Adrenal gland (tissue), 12 donors: ENCODE measurements around the gene RNU6-1. TPM values are rescaled to one million over a fixed set of nuclear protein-coding genes. Genes with fewer than 3 reads are reported as not detected.

Experiments used
- DNase-seq, 7 donors: peaks; one replicate each; pipeline ENCODE4 v3.0.0-alpha.2; 2019 to 2020
- H3K27ac ChIP-seq, 5 donors: fragments of 200-600 bp; sonication (generic) in 4 of 5; 1 replicate in 3 of 5; 2 replicates in 2 of 5; pipeline versions ENCODE4 v1.5.1 to v1.8.0; 2016 to 2020; ENCODE audit warnings: mild to moderate bottlenecking in 1 of 5
- H3K27me3 ChIP-seq: fragments of 200-600 bp; 2 replicates; pipeline ENCODE4 v1.8.0; 2021
- H3K36me3 ChIP-seq, 2 donors: fragments of 200-600 bp; replicated peaks in 1 of 2; 1 replicate in 1 of 2; 2 replicates in 1 of 2; pipeline versions ENCODE4 v1.5.1 to v1.8.0; 2018 to 2022
- H3K4me1 ChIP-seq, 2 donors: fragments of 200-600 bp; replicated peaks in 1 of 2; 1 replicate in 1 of 2; 2 replicates in 1 of 2; pipeline versions ENCODE4 v1.5.1 to v1.8.0; 2018 to 2021
- H3K4me3 ChIP-seq, 4 donors: fragments of 200-600 bp; sonication (generic) in 3 of 4; one replicate each; pipeline ENCODE4 v1.5.1; 2016 to 2018
- H3K9me3 ChIP-seq, 3 donors: fragments of 200-600 bp; sonication (generic) in 1 of 3; replicated peaks in 1 of 3; 1 replicate in 2 of 3; 2 replicates in 1 of 3; pipeline versions ENCODE4 v1.5.1 to v1.8.0; 2016 to 2021
- POLR2A ChIP-seq, 2 donors: fragments of 450-650 bp; IDR thresholded peaks; one replicate each; pipeline ENCODE4 v1.6.1; 2017; ENCODE audit warnings: antibody characterized with exemption in 2 of 2, mild to moderate bottlenecking in 2 of 2, moderate library complexity in 1 of 2
- WGBS, 4 donors: extraction: QIAGEN DNeasy Blood & Tissue Kit in 2 of 4; methylation state at CpG; one replicate each; pipeline versions ENCODE4 v1.1.5 to v1.1.7; 2013 to 2017; 5-methylcytosine and 5-hydroxymethylcytosine counted together
- intact Hi-C, 2 donors: fragments of 100-400 bp; cut with DNase I; formaldehyde crosslinking; loops; one replicate each; pipeline versions ENCODE4 v1.14.1 to v1.15.0; 2022 to 2023
- polyA plus RNA-seq, 3 donors: library from polyadenylated mRNA; stranded (reverse); fragments of 200-250 nt in 2 of 3; fragments of 350-450 nt in 1 of 3; fragmentation: Illumina TruSeq in 1 of 3; extraction: RNeasy Lipid Tissue Mini Kit (QIAGEN cat#74804) in 1 of 3; gene quantifications; one replicate each; pipeline ENCODE4 v1.2.3, GENCODE V29; 2013 to 2014
- total RNA-seq, 9 donors: library from RNA; depleted of rRNA in 4 of 9; stranded (reverse); fragments of >200 nt in 4 of 9; fragments of 120-200 nt in 1 of 9; fragmentation: NEBNext Ultra II Directional in 1 of 9; extraction: Animal tissue kit (Norgen Biotek cat#: 25700) in 1 of 9; gene quantifications; one replicate each; pipeline versions ENCODE4 v1.1.0 to v1.2.4, GENCODE V29; 2013 to 2023
- TF ChIP-seq, protein P1 (sequence below), 6 experiments: fragments of 450-650 bp in 4 of 6; fragments of 200-600 bp in 2 of 6; sonication (generic) in 1 of 6; IDR thresholded peaks; 1 replicate in 5 of 6; 2 replicates in 1 of 6; pipeline versions ENCODE4 v1.5.1 to v1.8.0; 2016 to 2021; ENCODE audit warnings: antibody characterized with exemption in 6 of 6, mild to moderate bottlenecking in 2 of 6, moderate library complexity in 1 of 6
- donor health status: healthy with polysubstance abuse.
- donor health status: Bipolar disorder and iron deficiency.
- donor health status: DM: yes; HTN: yes; CAD: no.
- donor health status: DM: no; HTN: no; CAD: no.
- donor health status: DM: no; HTN: no; CAD: no.
- donor health status: DM: yes; HTN: yes; CAD: no.

Gene RNU6-1
- total and polyA plus RNA-seq, 12 donors = not detected

DNA sequence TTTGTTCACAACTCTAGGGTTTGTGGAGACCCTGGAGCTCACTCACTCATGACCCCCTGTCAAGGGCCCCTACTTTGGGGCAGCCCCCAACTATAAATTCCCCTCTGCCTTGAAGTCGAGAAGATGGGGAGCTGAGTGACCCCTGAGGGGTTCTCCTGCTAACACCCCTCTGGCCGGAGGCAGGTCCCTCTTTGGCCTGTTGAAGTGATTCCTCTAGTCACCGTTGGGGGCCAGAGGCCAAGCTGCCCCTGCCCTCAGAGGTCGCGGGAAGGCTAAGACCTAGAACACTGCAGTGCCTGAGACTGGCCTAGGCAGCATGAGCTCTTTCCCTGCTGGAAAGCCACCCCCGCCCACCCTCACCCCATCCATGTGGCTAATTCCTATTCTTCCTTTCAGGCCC, 30.0 kb downstream of the RNU6-1 start:
- no peaks in the 10 kb centered on the region for H3K27me3 ChIP-seq
- no peaks in the 10 kb centered on the region for H3K9me3 ChIP-seq
- no peak for DNase-seq
- no peak for TF ChIP-seq POLR2A (IDR thresholded peaks at IDR 0.05)
- TF ChIP-seq, protein P1, sequence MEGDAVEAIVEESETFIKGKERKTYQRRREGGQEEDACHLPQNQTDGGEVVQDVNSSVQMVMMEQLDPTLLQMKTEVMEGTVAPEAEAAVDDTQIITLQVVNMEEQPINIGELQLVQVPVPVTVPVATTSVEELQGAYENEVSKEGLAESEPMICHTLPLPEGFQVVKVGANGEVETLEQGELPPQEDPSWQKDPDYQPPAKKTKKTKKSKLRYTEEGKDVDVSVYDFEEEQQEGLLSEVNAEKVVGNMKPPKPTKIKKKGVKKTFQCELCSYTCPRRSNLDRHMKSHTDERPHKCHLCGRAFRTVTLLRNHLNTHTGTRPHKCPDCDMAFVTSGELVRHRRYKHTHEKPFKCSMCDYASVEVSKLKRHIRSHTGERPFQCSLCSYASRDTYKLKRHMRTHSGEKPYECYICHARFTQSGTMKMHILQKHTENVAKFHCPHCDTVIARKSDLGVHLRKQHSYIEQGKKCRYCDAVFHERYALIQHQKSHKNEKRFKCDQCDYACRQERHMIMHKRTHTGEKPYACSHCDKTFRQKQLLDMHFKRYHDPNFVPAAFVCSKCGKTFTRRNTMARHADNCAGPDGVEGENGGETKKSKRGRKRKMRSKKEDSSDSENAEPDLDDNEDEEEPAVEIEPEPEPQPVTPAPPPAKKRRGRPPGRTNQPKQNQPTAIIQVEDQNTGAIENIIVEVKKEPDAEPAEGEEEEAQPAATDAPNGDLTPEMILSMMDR (IDR thresholded peaks at IDR 0.05) = no peak
- no peak overlapping the region for H3K4me3 ChIP-seq
- no peaks in the 10 kb centered on the region for H3K4me1 ChIP-seq
- 82 to 88% (median 86%) methylated on average over 6 of the region's 6 CpGs for WGBS, 4 donors
- H3K27ac ChIP-seq = no peak overlapping the region
- intact Hi-C loops = no loop called here
- H3K36me3 ChIP-seq = no peaks in the 10 kb centered on the region

DNA sequence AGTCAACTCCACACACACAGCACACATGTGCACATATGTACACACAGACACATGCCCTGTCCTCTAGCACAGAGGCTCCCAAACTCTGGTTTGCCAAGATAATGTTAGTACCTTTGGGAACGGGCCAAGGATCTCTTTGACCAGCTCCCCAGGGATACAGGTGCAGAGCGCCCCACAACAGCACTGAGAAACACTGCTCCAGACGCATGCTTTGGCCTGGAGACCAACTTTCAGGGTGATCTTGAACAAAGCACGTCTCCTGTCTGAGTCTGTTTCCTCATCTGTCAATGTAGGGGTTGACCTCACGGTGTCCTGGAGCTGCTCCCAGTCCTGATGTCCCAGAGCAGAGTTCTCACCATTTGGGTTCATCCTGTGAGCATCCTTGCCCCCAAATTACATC, 30.4 kb downstream of the RNU6-1 start:
- 87 to 98% (median 94%) methylated on average over 5 of the region's 5 CpGs for WGBS, 4 donors
- no peak overlapping the region for H3K27ac ChIP-seq
- H3K4me3 ChIP-seq = no peak overlapping the region
- intact Hi-C loops = no loop called here
- H3K36me3 ChIP-seq = no peaks in the 10 kb centered on the region
- H3K9me3 ChIP-seq = no peaks in the 10 kb centered on the region
- H3K27me3 ChIP-seq = no peaks in the 10 kb centered on the region
- DNase-seq = no peak
- H3K4me1 ChIP-seq = no peaks in the 10 kb centered on the region
- TF ChIP-seq POLR2A (IDR thresholded peaks at IDR 0.05) = no peak
- TF ChIP-seq, protein P1 (IDR thresholded peaks at IDR 0.05) = no peak

DNA sequence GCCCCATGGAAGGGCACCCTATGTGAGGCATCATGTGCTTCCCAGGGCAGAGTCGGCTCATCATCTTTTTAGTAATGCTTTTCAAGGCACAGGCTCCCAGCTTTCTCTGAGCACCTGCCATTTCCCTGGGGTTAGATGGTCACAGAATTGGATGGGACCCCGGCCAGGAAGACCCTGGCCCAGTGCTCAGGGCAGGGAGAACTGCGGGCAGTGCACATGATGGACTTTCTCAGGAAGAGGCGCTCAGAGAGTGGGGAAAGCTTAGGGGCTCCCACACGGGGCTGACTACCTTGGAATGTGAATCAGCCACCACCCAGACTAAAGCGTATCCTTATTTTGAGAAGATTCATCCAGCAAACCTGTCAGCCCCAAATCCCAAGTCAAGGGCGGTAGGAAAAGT, 31.0 kb downstream of the RNU6-1 start:
- DNase-seq = no peak
- intact Hi-C loops = no loop called here
- no peak overlapping the region for H3K27ac ChIP-seq

DNA sequence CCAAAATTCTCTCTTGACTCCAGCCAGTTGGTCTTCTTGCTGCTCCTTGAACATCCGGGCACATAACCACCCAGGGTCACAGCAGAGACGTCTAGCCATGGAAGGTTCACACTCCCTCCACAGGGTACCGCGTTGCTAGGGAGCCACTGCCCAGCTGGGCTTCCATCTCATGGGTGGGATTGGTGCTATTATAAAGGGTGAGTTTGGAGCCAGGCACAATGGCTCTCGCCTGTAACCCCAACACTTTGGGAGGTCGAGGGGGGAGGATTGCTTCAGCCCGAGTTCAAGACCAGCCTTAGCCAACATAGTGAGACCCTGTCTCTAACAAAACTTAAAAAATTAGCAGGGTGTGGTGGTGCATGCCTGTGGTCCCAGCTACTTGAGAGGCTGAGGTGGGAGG, 32.0 kb downstream of the RNU6-1 start:
- no peaks in the 10 kb centered on the region for H3K36me3 ChIP-seq
- H3K4me1 ChIP-seq = no peaks in the 10 kb centered on the region
- no peak for TF ChIP-seq POLR2A (IDR thresholded peaks at IDR 0.05)
- TF ChIP-seq, protein P1 (IDR thresholded peaks at IDR 0.05) = no peak
- H3K9me3 ChIP-seq = no peaks in the 10 kb centered on the region
- DNase-seq = no peak
- WGBS, 4 donors = 95 to 99% (median 97%) methylated on average over 4 to 7 of the region's 7 CpGs
- no peaks in the 10 kb centered on the region for H3K27me3 ChIP-seq
- intact Hi-C loops = no loop called here
- no peak overlapping the region for H3K27ac ChIP-seq
- H3K4me3 ChIP-seq = no peak overlapping the region

More for the DNA sequence above, 31.0 kb downstream of the RNU6-1 start:
- no peak for TF ChIP-seq POLR2A (IDR thresholded peaks at IDR 0.05)
- TF ChIP-seq, protein P1 (IDR thresholded peaks at IDR 0.05) = no peak
- WGBS, 4 donors = 87 to 94% (median 93%) methylated on average over 6 to 7 of the region's 7 CpGs
- H3K27me3 ChIP-seq = no peaks in the 10 kb centered on the region
- no peaks in the 10 kb centered on the region for H3K9me3 ChIP-seq
- no peak overlapping the region for H3K4me3 ChIP-seq
- no peaks in the 10 kb centered on the region for H3K4me1 ChIP-seq
- no peaks in the 10 kb centered on the region for H3K36me3 ChIP-seq
